Endothelial cell of umbilical vein (primary cell): ENCODE results near the gene SIGLEC15. TPM values are rescaled to one million over a fixed set of nuclear protein-coding genes. Genes with fewer than 3 reads are reported as not detected.

Source experiments
- BruUV-seq: library from RNA; stranded (reverse); fragments of 400-500 nt; replicated peaks from 2 replicates; lab custom pipeline; 2021; lab: Mats Ljungman, UMichigan
- CTCF ChIA-PET: fragments of 300-600, 350-600 bp; sonication (Branson Sonifier 250); formaldehyde crosslinking; loops from one replicate; lab custom pipeline; 2021; ENCODE audit warnings: antibody characterized with exemption, inconsistent platforms; lab: Charles Lee
- POLR2A ChIA-PET: fragments of 300-600, 350-600 bp; sonication (Branson Sonifier 250); formaldehyde crosslinking; loops from one replicate; lab custom pipeline; 2021; ENCODE audit warnings: antibody characterized with exemption, inconsistent platforms; lab: Charles Lee
- DNase-seq: peaks from one replicate; pipeline ENCODE4 v3.0.0-alpha.2; 2011; ENCODE audit warnings: low read depth, low spot score
- FAIRE-seq: peaks from 2 replicates; lab custom pipeline; 2011; peaks lifted over from hg19 to GRCh38; lab: Jason Lieb, UNC
- H2AFZ ChIP-seq: 2 replicates; pipeline ENCODE4 v1.6.0; 2012; ENCODE audit warnings: low read depth, low read length, control low read depth, inconsistent platforms
- H3K27ac ChIP-seq: 2 replicates; pipeline ENCODE4 v1.5.1; 2011; ENCODE audit warnings: low read depth, mild to moderate bottlenecking, control low read depth, low read length, moderate library complexity; ENCODE audit not compliant: insufficient read depth
- H3K27me3 ChIP-seq, 2 experiments: 2 replicates each; pipeline versions ENCODE4 v1.6.0 to v1.6.1; 2011; ENCODE audit warnings: low read length in 2 of 2, mixed read lengths in 1 of 2; ENCODE audit not compliant: control insufficient read depth in 2 of 2, insufficient read depth in 2 of 2
- H3K36me3 ChIP-seq, 2 experiments: 2 replicates in 1 of 2; 3 replicates in 1 of 2; pipeline ENCODE4 v1.5.1; 2011; ENCODE audit warnings: low read length in 2 of 2, mild to moderate bottlenecking in 1 of 2, moderate library complexity in 1 of 2; ENCODE audit not compliant: control insufficient read depth in 2 of 2, insufficient read depth in 2 of 2; ENCODE audit errors: extremely low read depth in 1 of 2
- H3K4me1 ChIP-seq: 3 replicates; pipeline ENCODE4 v1.5.1; 2011; ENCODE audit warnings: mild to moderate bottlenecking, low read length; ENCODE audit not compliant: control insufficient read depth, insufficient read depth; ENCODE audit errors: extremely low read depth
- H3K4me2 ChIP-seq: 2 replicates; pipeline ENCODE4 v1.6.1; 2011; ENCODE audit warnings: low read length, control low read depth, mixed read lengths; ENCODE audit not compliant: insufficient read depth
- H3K4me3 ChIP-seq, 3 experiments: fragments of 200-600 bp in 1 of 3; sonication (generic), shearing (Covaris generic) in 1 of 3; replicated peaks in 1 of 3; 2 replicates each; pipeline ENCODE4 v1.5.1; 2011 to 2016; ENCODE audit warnings: control low read depth in 3 of 3, low read length in 3 of 3, mild to moderate bottlenecking in 2 of 3, inconsistent platforms in 1 of 3, low read depth in 1 of 3, moderate library complexity in 1 of 3; ENCODE audit not compliant: insufficient read depth in 1 of 3
- H3K79me2 ChIP-seq: 2 replicates; pipeline ENCODE4 v1.6.0; 2012; ENCODE audit warnings: low read length, inconsistent platforms; ENCODE audit not compliant: control insufficient read depth, insufficient read depth
- H3K9ac ChIP-seq: replicated peaks from 2 replicates; pipeline ENCODE3; 2011; ENCODE audit warnings: low read length, control low read depth; ENCODE audit not compliant: insufficient read depth; ENCODE audit errors: extremely low read depth
- H3K9me1 ChIP-seq: replicated peaks from 3 replicates; pipeline ENCODE4 v1.6.0; 2011; ENCODE audit warnings: mild to moderate bottlenecking, low read length; ENCODE audit not compliant: control insufficient read depth, insufficient read depth; ENCODE audit errors: extremely low read depth
- H3K9me3 ChIP-seq: replicated peaks from 2 replicates; pipeline ENCODE4 v1.5.1; 2012; ENCODE audit warnings: low read length, inconsistent platforms; ENCODE audit not compliant: control insufficient read depth, insufficient read depth
- H4K20me1 ChIP-seq: replicated peaks from 2 replicates; pipeline ENCODE3; 2011; ENCODE audit warnings: mild to moderate bottlenecking, low read length; ENCODE audit not compliant: control insufficient read depth, insufficient read depth; ENCODE audit errors: extremely low read depth
- CTCF ChIP-seq, 2 donors: IDR thresholded peaks; 1 replicate in 1 of 2; 2 replicates in 1 of 2; pipeline ENCODE4 v1.5.1; 2011; ENCODE audit warnings: low read length in 2 of 2, mild to moderate bottlenecking in 2 of 2, moderate library complexity in 2 of 2, control low read depth in 1 of 2, inconsistent platforms in 1 of 2, low read depth in 1 of 2; ENCODE audit not compliant: insufficient read depth in 1 of 2; ENCODE audit errors: extremely low read depth in 1 of 2
- EZH2 ChIP-seq: IDR thresholded peaks from 2 replicates; pipeline ENCODE4 v1.6.1; 2012; ENCODE audit warnings: borderline replicate concordance, low read depth, mild to moderate bottlenecking, moderate library complexity, low read length, inconsistent platforms; ENCODE audit not compliant: severe bottlenecking
- GATA2 ChIP-seq: IDR thresholded peaks from 2 replicates; pipeline ENCODE4 v1.7.0; 2011; ENCODE audit warnings: low read depth, mild to moderate bottlenecking, moderate library complexity, mixed read lengths, low read length; ENCODE audit not compliant: insufficient read length, insufficient read depth
- MAX ChIP-seq: IDR thresholded peaks from 2 replicates; pipeline ENCODE4 v1.6.1; 2011; ENCODE audit not compliant: insufficient read depth, insufficient read length
- dilution Hi-C: fragments of 300-500 bp; cut with MboI; formaldehyde crosslinking; loops from one replicate; pipeline ENCODE4 v1.15.0; 2019; ENCODE audit warnings: low sequenced_read_pairs; ENCODE audit not compliant: extremely low pct_ligation_motif_present
- intact Hi-C: fragments of 100-400 bp; cut with micrococcal nuclease; formaldehyde crosslinking; loops from one replicate; pipeline ENCODE4 v1.10.0; 2022
- polyA plus RNA-seq, 4 experiments: library from polyadenylated mRNA; depleted of rRNA in 3 of 4; stranded (reverse) in 3 of 4; unstranded in 1 of 4; fragments of >200 nt; gene quantifications; 2 replicates each; pipeline versions ENCODE4 v1.2.1 to v1.2.3, GENCODE V29; 2011 to 2012; ENCODE audit warnings: missing spikeins in 1 of 4
- total RNA-seq: library from RNA; stranded (reverse); gene quantifications from 2 replicates; pipeline ENCODE4 v1.2.3, GENCODE V29; 2021

Gene SIGLEC15
- total and polyA plus RNA-seq, 2 donors (not counting 3 experiments of a cell fraction or from before 2014, with no cell fraction given): not detected

DNA sequence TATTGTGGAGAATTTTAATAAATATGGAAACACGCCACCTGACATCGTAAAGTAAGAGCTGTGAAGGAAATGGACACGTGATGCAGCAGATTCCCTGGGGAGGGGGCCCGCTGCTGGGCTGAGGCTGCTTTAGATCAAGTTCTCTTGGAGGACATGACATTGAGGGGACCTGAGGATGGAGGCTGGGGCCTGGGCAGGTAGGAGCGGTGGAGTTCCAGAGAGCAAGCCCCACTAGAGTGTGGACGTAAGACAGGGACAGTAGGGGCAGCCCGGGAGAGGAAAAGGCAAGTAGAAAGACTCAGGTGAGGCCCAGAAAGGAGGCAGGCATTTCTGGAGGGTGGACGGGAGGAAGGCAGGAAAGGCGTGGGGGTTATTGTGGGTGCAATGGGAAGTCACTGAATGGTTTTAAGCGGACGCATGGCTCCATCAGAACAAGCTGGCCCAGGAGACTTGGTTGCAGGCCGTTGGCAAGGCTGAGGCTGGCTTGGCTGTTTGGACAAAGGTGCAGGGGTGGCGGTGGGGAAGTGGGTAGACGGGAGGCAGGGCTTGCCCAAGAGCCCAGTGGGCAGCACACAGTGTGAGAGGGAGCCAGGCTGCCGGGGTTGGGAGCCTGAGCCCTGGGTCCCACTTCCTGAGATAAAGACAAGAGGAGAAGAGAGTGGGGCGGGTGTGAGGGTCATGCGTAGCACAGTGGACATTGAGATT lies 15.7 kb downstream of the SIGLEC15 start:
- no peak overlapping the region for H3K4me2 ChIP-seq
- H4K20me1 ChIP-seq: no peaks in the 10 kb centered on the region
- H3K79me2 ChIP-seq: no peaks in the 10 kb centered on the region
- dilution Hi-C loops (no loop called here), intact Hi-C loops (no loop called here)
- no peak overlapping the region for H3K4me3 ChIP-seq
- H3K9me3 ChIP-seq: no peaks in the 10 kb centered on the region
- ChIA-PET POLR2A (no interaction called here), CTCF (interaction anchor here (1.5 to 8.1 kb wide), 4 partner anchors 26 to 117 kb away, joined by 3 to 307 read pairs (median 4); partner anchors contain the start of gene SLC14A1)
- H3K9me1 ChIP-seq: no peaks in the 10 kb centered on the region
- H2AFZ ChIP-seq: no peak overlapping the region
- no TSS peak for BruUV-seq
- TF ChIP-seq CTCF (IDR thresholded peaks at IDR 0.05; ENCODE audit: extremely low read depth in 1 of 2, insufficient read depth in 1 of 2, low read depth in 1 of 2, low read length in 2 of 2) (no peak), MAX (no peak), EZH2 (no peak), GATA2 (no peak)
- no peak overlapping the region for H3K27ac ChIP-seq
- no peak for FAIRE-seq
- peaks cover 4% of the 10 kb centered on the region for H3K4me1 ChIP-seq
- H3K27me3 ChIP-seq: peaks cover 23 to 32% of the 10 kb centered on the region in 2 experiments
- no peak for DNase-seq
- H3K9ac ChIP-seq: no peak overlapping the region
- H3K36me3 ChIP-seq: no peaks in the 10 kb centered on the region
